SK-N-SH (cell line): ENCODE data around the gene TTLL1. TPM values are rescaled to one million over a fixed set of nuclear protein-coding genes. Genes with fewer than 3 reads are reported as not detected.

ENCODE experiments used
- CTCF ChIA-PET: fragments of 300-600, 350-600 bp; formaldehyde crosslinking; extraction: SDS; loops from one replicate; lab custom pipeline; 2021; lab: Yijun Ruan, JAX
- POLR2A ChIA-PET: fragments of 350-600 bp; sonication (Branson Sonifier 250); formaldehyde crosslinking; extraction: SDS; loops from one replicate; lab custom pipeline; 2020; ENCODE audit warnings: antibody characterized with exemption, inconsistent platforms; lab: Yijun Ruan, JAX
- DNase-seq: peaks from one replicate; pipeline ENCODE4 v3.0.0; 2012
- H2AFZ ChIP-seq: fragments of 200-600 bp; sonication (generic); 2 replicates; pipeline ENCODE4 v1.8.1; 2016; ENCODE audit warnings: antibody characterized with exemption, mild to moderate bottlenecking, low read depth
- H3F3A ChIP-seq: fragments of 200-600 bp; sonication (generic); replicated peaks from 2 replicates; pipeline ENCODE3; 2016; ENCODE audit warnings: antibody characterized with exemption, mild to moderate bottlenecking; ENCODE audit not compliant: insufficient read depth
- H3K27ac ChIP-seq, 2 experiments: fragments of 200-500 bp in 1 of 2; fragments of 200-600 bp in 1 of 2; sonication (Bioruptor generic) in 1 of 2; sonication (generic), shearing (Covaris generic) in 1 of 2; 2 replicates each; pipeline versions ENCODE4 v1.5.1 to v1.6.1; 2014 to 2016; ENCODE audit warnings: low read depth in 2 of 2, inconsistent platforms in 1 of 2, low read length in 1 of 2, mild to moderate bottlenecking in 1 of 2, mixed read lengths in 1 of 2
- H3K27me3 ChIP-seq: fragments of 200-600 bp; sonication (generic), shearing (Covaris generic); 2 replicates; pipeline ENCODE4 v1.6.1; 2016; ENCODE audit warnings: mixed run types; ENCODE audit not compliant: insufficient read depth
- H3K36me3 ChIP-seq, 2 experiments: fragments of 200-500 bp in 1 of 2; fragments of 200-600 bp in 1 of 2; sonication (Bioruptor generic) in 1 of 2; sonication (generic) in 1 of 2; replicated peaks in 1 of 2; 2 replicates each; pipeline versions ENCODE3 to v1.5.1; 2014 to 2016; ENCODE audit warnings: low read length in 1 of 2, mild to moderate bottlenecking in 1 of 2; ENCODE audit not compliant: insufficient read depth in 2 of 2, control insufficient read depth in 1 of 2
- H3K4me1 ChIP-seq, 2 experiments: fragments of 200-500 bp in 1 of 2; fragments of 200-600 bp in 1 of 2; sonication (Bioruptor generic) in 1 of 2; sonication (generic), shearing (Covaris generic) in 1 of 2; 2 replicates each; pipeline versions ENCODE4 v1.5.1 to v1.6.1; 2014 to 2016; ENCODE audit warnings: low read depth in 1 of 2, low read length in 1 of 2, mixed run types in 1 of 2; ENCODE audit not compliant: insufficient read depth in 2 of 2, control insufficient read depth in 1 of 2
- H3K4me2 ChIP-seq: fragments of 200-600 bp; sonication (generic), shearing (Covaris generic); 2 replicates; pipeline ENCODE4 v1.6.1; 2017; ENCODE audit warnings: mixed run types
- H3K4me3 ChIP-seq, 2 experiments: fragments of 200-500 bp in 1 of 2; fragments of 200-600 bp in 1 of 2; sonication (Bioruptor generic) in 1 of 2; sonication (generic), shearing (Covaris generic) in 1 of 2; 2 replicates each; pipeline versions ENCODE4 v1.5.1 to v1.8.1; 2014 to 2016; ENCODE audit warnings: low read depth in 2 of 2, inconsistent platforms in 1 of 2, low read length in 1 of 2, mild to moderate bottlenecking in 1 of 2, mixed read lengths in 1 of 2, moderate library complexity in 1 of 2
- H3K79me2 ChIP-seq: fragments of 200-600 bp; sonication (generic); 2 replicates; pipeline ENCODE4 v1.8.1; 2017; ENCODE audit warnings: mild to moderate bottlenecking; ENCODE audit not compliant: insufficient read depth
- H3K9ac ChIP-seq: fragments of 200-600 bp; sonication (generic); 2 replicates; pipeline ENCODE4 v1.6.1; 2017; ENCODE audit warnings: mixed run types
- H3K9me2 ChIP-seq: fragments of 200-600 bp; sonication (generic); 2 replicates; pipeline ENCODE4 v1.6.1; 2017; ENCODE audit warnings: mixed run types
- H3K9me3 ChIP-seq: fragments of 200-600 bp; sonication (generic); 2 replicates; pipeline ENCODE4 v1.6.1; 2017; ENCODE audit warnings: mixed run types, mild to moderate bottlenecking, moderate library complexity
- H4K20me1 ChIP-seq: fragments of 200-600 bp; sonication (generic); 2 replicates; pipeline ENCODE4 v1.6.1; 2017; ENCODE audit warnings: mild to moderate bottlenecking, mixed run types; ENCODE audit not compliant: insufficient read depth
- ELF1 ChIP-seq: IDR thresholded peaks from 2 replicates; pipeline ENCODE4 v1.4.0; 2012
- EZH2phosphoT487 ChIP-seq: fragments of 200-600 bp; sonication (generic); IDR thresholded peaks from 2 replicates; pipeline ENCODE4 v1.6.1; 2017; ENCODE audit warnings: low read depth, mixed run types, mild to moderate bottlenecking, antibody characterized with exemption, moderate library complexity, borderline replicate concordance
- FOSL2 ChIP-seq: IDR thresholded peaks from 2 replicates; pipeline ENCODE4 v1.4.0; 2012; ENCODE audit warnings: low read depth, mild to moderate bottlenecking, moderate library complexity, borderline replicate concordance
- FOXJ3 ChIP-seq: sonication (generic); formaldehyde crosslinking; IDR thresholded peaks from 2 replicates; pipeline ENCODE4 v1.5.1; 2020; ENCODE audit warnings: mild to moderate bottlenecking, missing genetic modification reagents
- FOXM1 ChIP-seq: IDR thresholded peaks from 2 replicates; pipeline ENCODE4 v1.4.0; 2012; ENCODE audit warnings: low read depth, mild to moderate bottlenecking
- GABPA ChIP-seq: IDR thresholded peaks from 2 replicates; pipeline ENCODE4 v1.4.0; 2012; ENCODE audit warnings: low read depth, mild to moderate bottlenecking
- IRF3 ChIP-seq: fragments of 150-350 bp; IDR thresholded peaks from 2 replicates; pipeline ENCODE4 v1.6.1; 2016; ENCODE audit warnings: mild to moderate bottlenecking, low read depth, low read length
- JUND ChIP-seq: IDR thresholded peaks from 2 replicates; pipeline ENCODE4 v1.4.0; 2012
- MAX ChIP-seq: IDR thresholded peaks from 2 replicates; pipeline ENCODE4 v1.4.0; 2012; ENCODE audit warnings: low read depth
- MEF2A ChIP-seq: IDR thresholded peaks from 2 replicates; pipeline ENCODE4 v1.4.0; 2012; ENCODE audit warnings: low read depth, borderline replicate concordance
- MXI1 ChIP-seq: IDR thresholded peaks from 2 replicates; pipeline ENCODE4 v1.6.1; 2012; ENCODE audit warnings: mild to moderate bottlenecking, low read depth, low read length, improper control_type of control experiment
- NFIC ChIP-seq: IDR thresholded peaks from 2 replicates; pipeline ENCODE4 v1.4.0; 2012; ENCODE audit warnings: borderline replicate concordance
- NRF1 ChIP-seq: IDR thresholded peaks from 2 replicates; pipeline ENCODE4 v1.6.1; 2012; ENCODE audit warnings: low read depth, mild to moderate bottlenecking, low read length
- RAD21 ChIP-seq: IDR thresholded peaks from 2 replicates; pipeline ENCODE4 v1.6.1; 2012; ENCODE audit warnings: mild to moderate bottlenecking, low read length
- RCOR1 ChIP-seq: fragments of 150-350 bp; IDR thresholded peaks from 2 replicates; pipeline ENCODE4 v1.6.1; 2017; ENCODE audit warnings: antibody characterized with exemption, low read length
- RXRA ChIP-seq: IDR thresholded peaks from 2 replicates; pipeline ENCODE4 v1.4.0; 2012; ENCODE audit warnings: low read depth, mild to moderate bottlenecking, borderline replicate concordance
- SIN3A ChIP-seq: IDR thresholded peaks from 2 replicates; pipeline ENCODE4 v1.6.1; 2012; ENCODE audit warnings: low read depth, mild to moderate bottlenecking, low read length, moderate library complexity, borderline replicate concordance
- TAF1 ChIP-seq: IDR thresholded peaks from 2 replicates; pipeline ENCODE4 v1.6.1; 2012; ENCODE audit warnings: low read depth, mild to moderate bottlenecking, low read length, moderate library complexity, borderline replicate concordance
- TEAD4 ChIP-seq: IDR thresholded peaks from 2 replicates; pipeline ENCODE4 v1.4.0; 2012; ENCODE audit warnings: mild to moderate bottlenecking, borderline replicate concordance; ENCODE audit not compliant: insufficient read depth
- ZBTB33 ChIP-seq: IDR thresholded peaks from 2 replicates; pipeline ENCODE4 v1.4.0; 2012; ENCODE audit warnings: low read depth, borderline replicate concordance
- WGBS: methylation state at CpG from one replicate; pipeline ENCODE4 v1.1.6; 2017; ENCODE audit warnings: low lambda C conversion rate; 5-methylcytosine and 5-hydroxymethylcytosine counted together
- polyA plus RNA-seq, 3 experiments: library from polyadenylated mRNA; depleted of rRNA; stranded (reverse); fragments of >200 nt; gene quantifications; 2 replicates each; pipeline ENCODE4 v1.2.3, GENCODE V29; 2012
- TF ChIP-seq, protein P1 (sequence below): fragments of 200-600 bp; sonication (generic); IDR thresholded peaks from 2 replicates; pipeline ENCODE4 v1.6.1; 2017; ENCODE audit warnings: antibody characterized with exemption, mild to moderate bottlenecking, moderate library complexity
- TF ChIP-seq, protein P2 (sequence below): IDR thresholded peaks from 2 replicates; pipeline ENCODE4 v1.4.0; 2012; ENCODE audit warnings: low read depth, borderline replicate concordance

The TTLL1 gene
- polyA plus RNA-seq, 1 of the 3 experiments (the other 2 are of a cell fraction): 14.0 TPM

GRCh38 chr22:43035250-43035649, 53.9 kb downstream of the TTLL1 start (continued):
- TF ChIP-seq MEF2A (no peak), RAD21 (no peak), NFIC (no peak), ZBTB33 (no peak), RCOR1 (no peak), ELF1 (no peak), TAF1 (no peak)

DNA sequence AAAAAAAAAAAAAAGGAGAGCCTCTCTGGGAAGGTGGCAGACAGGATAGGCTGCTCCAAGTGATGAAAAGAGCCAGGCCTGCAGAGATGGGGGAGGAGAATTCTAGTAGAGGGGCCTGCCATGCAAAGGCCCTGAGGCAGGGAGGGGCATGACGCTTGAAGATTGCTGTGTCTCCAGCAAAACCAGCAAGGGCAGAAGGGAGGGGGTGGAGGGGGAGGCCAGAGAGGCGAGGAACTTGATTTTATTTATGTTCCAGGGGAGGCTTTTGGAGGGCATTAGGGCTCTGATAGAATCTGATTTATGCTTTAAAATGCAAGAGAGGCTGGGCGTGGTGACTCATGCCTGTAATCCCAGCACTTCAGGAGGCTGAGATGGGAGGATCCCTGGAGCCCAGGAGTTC, 57.6 kb downstream of the TTLL1 start:
- DNase-seq: no peak
- H2AFZ ChIP-seq: no peak overlapping the region
- 63% methylated on average over 3 of the region's 3 CpGs for WGBS
- no peaks in the 10 kb centered on the region for H3K79me2 ChIP-seq
- no peak for TF ChIP-seq EZH2phosphoT487
- TF ChIP-seq, protein P1, sequence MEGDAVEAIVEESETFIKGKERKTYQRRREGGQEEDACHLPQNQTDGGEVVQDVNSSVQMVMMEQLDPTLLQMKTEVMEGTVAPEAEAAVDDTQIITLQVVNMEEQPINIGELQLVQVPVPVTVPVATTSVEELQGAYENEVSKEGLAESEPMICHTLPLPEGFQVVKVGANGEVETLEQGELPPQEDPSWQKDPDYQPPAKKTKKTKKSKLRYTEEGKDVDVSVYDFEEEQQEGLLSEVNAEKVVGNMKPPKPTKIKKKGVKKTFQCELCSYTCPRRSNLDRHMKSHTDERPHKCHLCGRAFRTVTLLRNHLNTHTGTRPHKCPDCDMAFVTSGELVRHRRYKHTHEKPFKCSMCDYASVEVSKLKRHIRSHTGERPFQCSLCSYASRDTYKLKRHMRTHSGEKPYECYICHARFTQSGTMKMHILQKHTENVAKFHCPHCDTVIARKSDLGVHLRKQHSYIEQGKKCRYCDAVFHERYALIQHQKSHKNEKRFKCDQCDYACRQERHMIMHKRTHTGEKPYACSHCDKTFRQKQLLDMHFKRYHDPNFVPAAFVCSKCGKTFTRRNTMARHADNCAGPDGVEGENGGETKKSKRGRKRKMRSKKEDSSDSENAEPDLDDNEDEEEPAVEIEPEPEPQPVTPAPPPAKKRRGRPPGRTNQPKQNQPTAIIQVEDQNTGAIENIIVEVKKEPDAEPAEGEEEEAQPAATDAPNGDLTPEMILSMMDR: no peak
- no peak for TF ChIP-seq RAD21
- no peak for TF ChIP-seq MAX
- TF ChIP-seq SIN3A: no peak
- no peak for TF ChIP-seq FOSL2
- no peak for TF ChIP-seq IRF3
- TF ChIP-seq GABPA: no peak
- no peak for TF ChIP-seq FOXJ3
- TF ChIP-seq MXI1: no peak
- no peak for TF ChIP-seq NRF1
- TF ChIP-seq RXRA: no peak
- TF ChIP-seq FOXM1: no peak
- TF ChIP-seq, protein P2, sequence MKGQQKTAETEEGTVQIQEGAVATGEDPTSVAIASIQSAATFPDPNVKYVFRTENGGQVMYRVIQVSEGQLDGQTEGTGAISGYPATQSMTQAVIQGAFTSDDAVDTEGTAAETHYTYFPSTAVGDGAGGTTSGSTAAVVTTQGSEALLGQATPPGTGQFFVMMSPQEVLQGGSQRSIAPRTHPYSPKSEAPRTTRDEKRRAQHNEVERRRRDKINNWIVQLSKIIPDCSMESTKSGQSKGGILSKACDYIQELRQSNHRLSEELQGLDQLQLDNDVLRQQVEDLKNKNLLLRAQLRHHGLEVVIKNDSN: no peak
- TF ChIP-seq TEAD4: no peak
- no peak for TF ChIP-seq JUND
- TF ChIP-seq, all 33 proteins: peak for 0
- CTCF ChIA-PET: no interaction called here
- no peak overlapping the region for H3K27ac ChIP-seq
- no peaks in the 10 kb centered on the region for H3K9me2 ChIP-seq
- H3K27me3 ChIP-seq: no peaks in the 10 kb centered on the region
- no peaks in the 10 kb centered on the region for H3K36me3 ChIP-seq
- H3K9me3 ChIP-seq: no peaks in the 10 kb centered on the region
- H3K4me2 ChIP-seq: no peak overlapping the region
- no peaks in the 10 kb centered on the region; a peak in 1 of 4 replicates for H3K4me1 ChIP-seq
- no peak overlapping the region for H3K9ac ChIP-seq
- no peaks in the 10 kb centered on the region for H4K20me1 ChIP-seq
- no peak overlapping the region for H3K4me3 ChIP-seq
- POLR2A ChIA-PET: no interaction called here
- no peaks in the 10 kb centered on the region for H3F3A ChIP-seq
